ENCODE data around the gene POLR3B. TPM values are rescaled to one million over a fixed set of nuclear protein-coding genes. Genes with fewer than 3 reads are reported as not detected.
A peak's percentile ranks its signal among the peaks of the same experiment; 100 is the strongest.

The POLR3B gene
- total and polyA plus RNA-seq, 9 of the 15 experiments (the other 6 are each of a cell fraction or from before 2014, with no cell fraction given): 7.6 to 17.9 (median 14.4) TPM

DNA sequence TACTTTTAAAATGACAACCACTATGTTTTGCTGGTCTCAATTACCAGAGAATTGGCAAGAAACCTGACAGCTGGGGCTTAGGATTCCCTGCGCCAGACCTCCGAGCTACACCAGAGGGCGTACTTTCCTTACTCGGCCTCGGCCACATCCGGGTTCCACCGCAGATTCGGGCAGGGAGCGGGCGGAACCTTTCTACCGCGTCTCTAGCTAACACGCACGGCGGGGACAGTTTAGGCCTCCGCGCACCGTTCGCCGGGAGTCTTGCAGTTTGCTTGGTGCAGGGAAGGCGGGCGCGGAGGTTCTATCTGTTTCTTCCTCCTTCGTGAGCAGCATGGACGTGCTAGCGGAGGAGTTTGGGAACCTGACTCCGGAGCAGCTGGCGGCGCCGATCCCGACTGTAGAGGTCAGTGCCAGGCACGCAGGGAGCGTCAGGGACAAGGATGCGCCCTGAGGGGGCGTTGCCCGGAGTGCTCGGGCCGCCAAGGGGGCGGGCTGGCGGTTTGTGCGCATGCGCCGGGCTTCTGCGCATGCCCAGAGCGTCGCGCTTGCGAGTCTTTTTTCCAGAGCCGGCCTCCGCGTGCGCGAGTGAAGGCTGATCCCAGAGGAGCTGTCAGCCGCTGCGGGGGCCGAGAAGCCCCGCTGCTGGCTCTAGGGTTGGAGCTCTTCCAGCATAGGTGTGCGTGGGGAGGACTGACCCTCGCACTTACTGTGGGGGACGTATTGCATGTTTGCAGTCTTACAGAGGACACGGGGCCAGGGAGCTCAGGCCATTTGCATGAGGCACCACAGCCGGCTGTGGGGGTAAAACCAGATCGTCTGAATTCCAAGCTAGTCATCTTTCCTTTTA lies at the start of gene POLR3B (continued):
- no peak for TF ChIP-seq MCM7 (IDR thresholded peaks at IDR 0.05)
- TF ChIP-seq MTA2 (IDR thresholded peaks at IDR 0.05; ENCODE audit: low read depth): no peak
- no peak; the same call in 1 of the 2 replicates for TF ChIP-seq STAT6 (CRISPR knock-in tag; IDR thresholded peaks at IDR 0.05)
- TF ChIP-seq RFX7 (CRISPR knock-in tag; IDR thresholded peaks at IDR 0.05): no peak
- TF ChIP-seq ZNF398 (CRISPR knock-in tag; IDR thresholded peaks at IDR 0.05): no peak
- TF ChIP-seq NFIX (CRISPR knock-in tag; IDR thresholded peaks at IDR 0.05; ENCODE audit: low read depth): no peak
- no peak for TF ChIP-seq RUNX1 (IDR thresholded peaks at IDR 0.05; ENCODE audit: low read depth)
- no peak for TF ChIP-seq ZKSCAN3 (CRISPR knock-in tag; IDR thresholded peaks at IDR 0.05)
- TF ChIP-seq TGIF2 (CRISPR knock-in tag; IDR thresholded peaks at IDR 0.05): no peak
- TF ChIP-seq REST (IDR thresholded peaks at IDR 0.05; ENCODE audit: borderline replicate concordance): peak; percentile 75
- peak; percentile 84 for TF ChIP-seq REST (CRISPR knock-in tag; IDR thresholded peaks at IDR 0.05; ENCODE audit: low read depth)
- 0 out of 2 replicates have a peak, but pooled peaks have one; percentile 13 for TF ChIP-seq NFATC3 (IDR thresholded peaks at IDR 0.05)
- TF ChIP-seq, protein P1, sequence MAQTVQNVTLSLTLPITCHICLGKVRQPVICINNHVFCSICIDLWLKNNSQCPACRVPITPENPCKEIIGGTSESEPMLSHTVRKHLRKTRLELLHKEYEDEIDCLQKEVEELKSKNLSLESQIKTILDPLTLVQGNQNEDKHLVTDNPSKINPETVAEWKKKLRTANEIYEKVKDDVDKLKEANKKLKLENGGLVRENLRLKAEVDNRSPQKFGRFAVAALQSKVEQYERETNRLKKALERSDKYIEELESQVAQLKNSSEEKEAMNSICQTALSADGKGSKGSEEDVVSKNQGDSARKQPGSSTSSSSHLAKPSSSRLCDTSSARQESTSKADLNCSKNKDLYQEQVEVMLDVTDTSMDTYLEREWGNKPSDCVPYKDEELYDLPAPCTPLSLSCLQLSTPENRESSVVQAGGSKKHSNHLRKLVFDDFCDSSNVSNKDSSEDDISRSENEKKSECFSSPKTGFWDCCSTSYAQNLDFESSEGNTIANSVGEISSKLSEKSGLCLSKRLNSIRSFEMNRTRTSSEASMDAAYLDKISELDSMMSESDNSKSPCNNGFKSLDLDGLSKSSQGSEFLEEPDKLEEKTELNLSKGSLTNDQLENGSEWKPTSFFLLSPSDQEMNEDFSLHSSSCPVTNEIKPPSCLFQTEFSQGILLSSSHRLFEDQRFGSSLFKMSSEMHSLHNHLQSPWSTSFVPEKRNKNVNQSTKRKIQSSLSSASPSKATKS (CRISPR knock-in tag; IDR thresholded peaks at IDR 0.05): no peak

Measured in K562 (cell line).